Left lung (tissue), 10 donors: ENCODE results near the gene TUBA1C. TPM values are rescaled to one million over a fixed set of nuclear protein-coding genes. Genes with fewer than 3 reads are reported as not detected.
"Not testable (repeated sequence)": the region's sequence is repeated elsewhere in the genome, so short reads cannot be mapped to it uniquely, and the experiment has no call there.

ENCODE experiments used
- ATAC-seq: fragments of 200-7000 bp; cut with Tn5 transposase; one replicate; pipeline ENCODE4 v1.9.1; 2020; ENCODE audit warnings: moderate library complexity
- DNase-seq, 4 donors: peaks; one replicate each; pipeline ENCODE4 v3.0.0-alpha.2; 2013 to 2020
- H3K27ac ChIP-seq, 2 donors: fragments of 200-600 bp; sonication (generic) in 1 of 2; one replicate each; pipeline versions ENCODE4 v1.5.0 to v1.8.0; 2020 to 2021
- H3K27me3 ChIP-seq, 2 donors: fragments of 200-600 bp; sonication (generic) in 1 of 2; one replicate each; pipeline versions ENCODE4 v1.5.0 to v1.8.0; 2020 to 2021
- H3K36me3 ChIP-seq, 2 donors: fragments of 200-600 bp; sonication (generic) in 1 of 2; one replicate each; pipeline versions ENCODE4 v1.5.0 to v1.8.0; 2020 to 2021
- H3K4me1 ChIP-seq, 2 donors: fragments of 200-600 bp; one replicate each; pipeline ENCODE4 v1.8.0; 2021
- H3K4me3 ChIP-seq, 2 donors: fragments of 200-600 bp; sonication (generic) in 1 of 2; one replicate each; pipeline versions ENCODE4 v1.5.0 to v1.8.0; 2020 to 2021; ENCODE audit warnings: mild to moderate bottlenecking in 1 of 2
- H3K9me3 ChIP-seq, 2 donors: fragments of 200-600 bp; sonication (generic) in 1 of 2; one replicate each; pipeline versions ENCODE4 v1.5.0 to v1.8.0; 2020 to 2021
- CTCF ChIP-seq, 2 donors: fragments of 200-600 bp; sonication (generic) in 1 of 2; IDR thresholded peaks; one replicate each; pipeline versions ENCODE4 v1.5.0 to v1.8.0; 2021; ENCODE audit warnings: antibody characterized with exemption in 2 of 2
- intact Hi-C, 2 donors: fragments of 100-400 bp; cut with DNase I; formaldehyde crosslinking; loops; one replicate each; pipeline versions ENCODE4 v1.11.2 to v1.14.2; 2022
- polyA plus RNA-seq, 6 donors: library from polyadenylated mRNA; unstranded; fragments of 120-200 nt; gene quantifications; one replicate each; pipeline ENCODE4 v1.2.1, GENCODE V29; 2013; ENCODE audit not compliant: insufficient read length in 6 of 6
- total RNA-seq, 2 donors: library from RNA; stranded (reverse); fragmentation: NEBNext Ultra II Directional; extraction: Animal tissue kit (Norgen Biotek cat#: 25700); gene quantifications; one replicate each; pipeline ENCODE4 v1.2.1, GENCODE V29; 2021
- donor health status: DM: no; HTN: yes; CAD: no.
- donor health status: DM: no; HTN: no; CAD: no.

TUBA1C gene
- total and polyA plus RNA-seq, 8 donors, result 112 to 235 (median 160) TPM

- no peak for ATAC-seq
Measured at GRCh38 chr12:49277466-49277865, 12.6 kb downstream of the TUBA1C start.

DNA sequence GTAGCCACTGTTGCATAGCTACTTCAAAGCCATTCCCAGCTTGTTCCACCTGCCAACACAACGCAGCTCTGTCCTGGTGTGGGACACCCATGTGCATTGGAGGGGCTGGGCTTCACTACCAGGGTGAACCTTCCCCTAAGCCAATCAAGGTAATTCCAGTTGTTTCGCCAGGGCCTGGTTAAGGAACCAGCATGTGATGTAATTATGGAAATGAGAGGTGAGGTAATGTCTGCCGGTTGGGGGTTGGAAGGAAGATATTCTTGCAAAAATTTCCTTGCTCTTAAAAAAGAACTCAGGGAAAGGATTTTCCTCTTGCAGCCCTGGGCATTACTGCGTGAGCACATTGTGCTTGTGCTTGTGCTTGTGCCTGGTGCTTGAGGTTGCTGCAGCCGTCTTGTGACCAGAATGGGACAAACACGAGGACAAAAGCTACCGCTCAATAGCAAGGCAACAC is 14.9 kb downstream of the TUBA1C start:
- peak overlapping the region; percentile 28 to 62 for H3K27ac ChIP-seq
- no peaks in the 10 kb centered on the region for H3K9me3 ChIP-seq

More at GRCh38 chr12:49277466-49277865, 12.6 kb downstream of the TUBA1C start:
- intact Hi-C loops, result no loop called here
- Histone ChIP-seq H3K27ac (no peak overlapping the region), H3K4me3 (no peak overlapping the region), H3K27me3 (no peaks in the 10 kb centered on the region), H3K4me1 (peaks cover 4 to 23% of the 10 kb centered on the region in 2 donors), H3K36me3 (peaks cover 0 to 30% of the 10 kb centered on the region in 2 donors), H3K9me3 (no peaks in the 10 kb centered on the region)
- no peak for DNase-seq
- TF ChIP-seq CTCF (IDR thresholded peaks at IDR 0.05), result no peak

DNA sequence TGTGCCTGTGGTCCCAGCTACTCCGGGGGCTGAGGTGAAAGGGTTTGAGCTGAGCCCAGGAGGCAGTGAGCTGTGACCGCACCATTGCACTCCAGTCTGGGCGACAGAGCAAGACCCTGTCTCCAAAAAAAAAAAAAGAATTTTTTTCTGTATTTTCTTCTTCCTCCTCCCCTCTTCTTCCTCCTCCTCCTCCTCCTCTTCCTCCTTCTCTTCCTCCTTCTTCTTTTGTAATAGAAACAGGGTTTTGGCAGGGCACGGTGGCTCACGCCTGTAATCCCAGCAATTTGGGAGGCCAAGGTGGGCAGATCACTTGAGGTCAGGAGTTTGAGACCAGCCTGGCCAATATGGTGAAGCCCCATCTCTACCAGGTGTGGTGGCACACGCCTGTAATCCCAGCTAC is 15.7 kb downstream of the TUBA1C start:
- not testable (repeated sequence) for DNase-seq, H3K4me3 ChIP-seq, H3K36me3 ChIP-seq, H3K27me3 ChIP-seq, ATAC-seq, H3K9me3 ChIP-seq
- Histone ChIP-seq H3K27ac (peak overlapping the region in 1 of 2 donors; percentile 28), H3K4me1 (peaks cover 4 to 23% of the 10 kb centered on the region in 2 donors)
- intact Hi-C loops, result loop anchor here in 1 of 2 donors (10.0 kb wide), 1 partner anchor 64 kb away; the partner anchor contains the start of gene DNAJC22

More for the DNA sequence above, 14.9 kb downstream of the TUBA1C start:
- Histone ChIP-seq H3K4me3 (no peak overlapping the region), H3K36me3 (peaks cover 0 to 7% of the 10 kb centered on the region in 2 donors), H3K27me3 (peaks cover 0 to 6% of the 10 kb centered on the region in 2 donors), H3K4me1 (peaks cover 4 to 23% of the 10 kb centered on the region in 2 donors)
- TF ChIP-seq CTCF (IDR thresholded peaks at IDR 0.05), result no peak
- intact Hi-C loops, result loop anchor here in 1 of 2 donors (10.0 kb wide), 1 partner anchor 65 kb away; the partner anchor contains the start of gene DNAJC22
- ATAC-seq (peak; percentile 80), DNase-seq (peak in 2 of 4 donors; percentile 24 to 59)

DNA sequence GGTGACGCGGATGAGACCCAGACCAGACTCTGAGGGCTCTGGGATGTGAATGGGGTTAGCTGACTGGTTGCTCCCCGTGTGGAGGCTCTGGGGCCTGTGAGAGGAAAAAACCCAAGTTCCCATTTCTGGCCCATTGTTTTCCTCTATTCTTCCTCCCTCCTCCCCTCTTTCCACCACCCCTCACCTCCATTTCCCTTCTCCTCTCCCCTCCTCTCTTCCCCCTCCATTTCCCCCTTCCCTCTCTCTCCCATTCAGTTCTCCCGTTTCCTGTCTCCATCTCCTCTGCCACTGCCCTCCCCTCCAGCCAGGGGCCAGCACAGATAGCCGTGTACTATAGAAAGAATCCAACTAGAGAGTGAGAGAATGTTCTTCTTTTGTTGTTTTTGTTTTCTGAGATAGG is 17.4 kb downstream of the TUBA1C start:
- Histone ChIP-seq H3K4me1 (peaks cover 4 to 23% of the 10 kb centered on the region in 2 donors), H3K27me3 (peaks cover 0 to 24% of the 10 kb centered on the region in 2 donors), H3K9me3 (no peaks in the 10 kb centered on the region), H3K27ac (no peak overlapping the region), H3K36me3 (no peaks in the 10 kb centered on the region), H3K4me3 (no peak overlapping the region)
- intact Hi-C loops, result loop anchor here in 1 of 2 donors (10.0 kb wide), 1 partner anchor 62 kb away; the partner anchor contains the start of gene DNAJC22
- ATAC-seq (no peak), DNase-seq (no peak)
- no peak for TF ChIP-seq CTCF (IDR thresholded peaks at IDR 0.05)

DNA sequence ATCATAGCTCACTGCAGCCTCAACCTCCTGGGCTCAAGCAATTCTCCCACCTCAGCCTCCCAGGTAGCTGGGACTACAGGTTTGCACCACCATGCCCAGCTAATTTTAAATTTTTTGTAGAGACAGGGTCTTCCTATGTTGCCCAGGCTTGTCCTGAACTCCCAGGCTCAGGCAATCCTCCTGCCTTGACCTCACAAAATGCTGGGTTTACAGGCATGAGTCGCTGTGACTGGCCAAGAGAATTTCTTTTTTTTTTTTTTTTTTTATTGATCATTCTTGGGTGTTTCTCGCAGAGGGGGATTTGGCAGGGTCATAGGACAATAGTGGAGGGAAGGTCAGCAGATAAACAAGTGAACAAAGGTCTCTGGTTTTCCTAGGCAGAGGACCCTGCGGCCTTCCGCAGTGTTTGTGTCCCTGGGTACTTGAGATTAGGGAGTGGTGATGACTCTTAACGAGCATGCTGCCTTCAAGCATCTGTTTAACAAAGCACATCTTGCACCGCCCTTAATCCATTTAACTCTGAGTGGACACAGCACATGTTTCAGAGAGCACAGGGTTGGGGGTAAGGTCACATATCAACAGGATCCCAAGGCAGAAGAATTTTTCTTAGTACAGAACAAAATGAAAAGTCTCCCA is 18.0 kb downstream of the TUBA1C start:
- not testable (repeated sequence) for H3K9me3 ChIP-seq, DNase-seq, H3K36me3 ChIP-seq, H3K4me3 ChIP-seq, ATAC-seq, H3K27ac ChIP-seq
- Histone ChIP-seq H3K4me1 (peaks cover 4 to 23% of the 10 kb centered on the region in 2 donors), H3K27me3 (peaks cover 0 to 30% of the 10 kb centered on the region in 2 donors)
- intact Hi-C loops, result loop anchor here in 1 of 2 donors (10.0 kb wide), 1 partner anchor 62 kb away; the partner anchor contains the start of gene DNAJC22
